Erythroblast (primary cell): ENCODE results near the gene CYSRT1.

ENCODE experiments used
- GATA1 ChIP-seq: IDR thresholded peaks from 2 replicates; pipeline ENCODE4 v1.6.1; 2011; ENCODE audit warnings: low read depth, mild to moderate bottlenecking, control low read depth, low read length, moderate library complexity
- POLR2A ChIP-seq: IDR thresholded peaks from 2 replicates; pipeline ENCODE4 v1.6.1; 2011; ENCODE audit warnings: mild to moderate bottlenecking, low read length

DNA sequence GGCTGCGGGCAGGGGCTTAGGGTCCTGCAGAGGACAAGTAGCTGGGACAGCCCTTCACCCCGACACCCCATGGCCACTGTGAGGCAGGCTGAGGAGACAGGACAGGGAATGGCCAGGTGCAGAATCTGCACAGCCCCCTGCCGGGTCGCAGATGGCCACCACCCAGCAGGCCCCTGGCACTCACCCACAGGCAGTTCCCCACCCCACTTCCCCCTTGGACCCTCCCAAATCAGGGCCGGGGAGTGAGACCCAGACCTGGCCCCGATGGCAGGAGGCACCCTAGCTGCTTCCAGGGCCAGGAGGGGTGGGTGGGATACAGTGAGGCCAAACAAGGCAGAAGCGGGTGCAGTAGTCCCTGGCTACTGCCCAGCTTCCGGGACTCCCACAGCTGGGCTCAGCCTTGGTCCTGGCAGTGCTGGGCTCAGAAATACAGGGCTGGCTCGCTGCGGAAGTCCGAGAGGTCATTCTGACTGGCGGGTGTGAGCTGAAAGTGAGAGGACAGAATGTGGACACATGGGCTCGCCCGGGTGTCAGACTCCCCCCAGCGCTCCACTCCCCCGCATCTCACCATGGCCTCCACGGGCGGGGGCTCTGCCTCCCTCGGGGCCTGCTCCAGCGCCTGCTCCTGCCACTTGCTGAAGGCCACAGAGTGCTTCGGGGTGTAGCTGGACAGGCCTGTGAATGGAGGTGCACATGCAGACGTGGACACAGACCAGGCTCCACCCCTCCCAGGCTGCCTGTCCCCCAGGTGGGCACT lies 33.1 kb upstream of the CYSRT1 start:
- no peak for TF ChIP-seq POLR2A
- TF ChIP-seq GATA1: no peak
